H1 (cell line): ENCODE measurements around the gene ALDH1B1.

ENCODE experiments used
- CBX8 ChIP-seq: fragments of 300-800, 300-1000 bp; sonication (generic); IDR thresholded peaks from 2 replicates; pipeline ENCODE4 v1.7.1; 2016; ENCODE audit warnings: low read depth, low read length, borderline replicate concordance
- EP300 ChIP-seq, 2 experiments: IDR thresholded peaks; 1 replicate in 1 of 2; 2 replicates in 1 of 2; pipeline ENCODE4 v1.6.1; 2011 to 2012; ENCODE audit warnings: low read depth in 2 of 2, low read length in 2 of 2, mild to moderate bottlenecking in 2 of 2, borderline replicate concordance in 1 of 2, inconsistent platforms in 1 of 2, moderate library complexity in 1 of 2
- FOSL1 ChIP-seq: IDR thresholded peaks from 2 replicates; pipeline ENCODE4 v1.6.1; 2011; ENCODE audit warnings: mild to moderate bottlenecking, low read depth, low read length, moderate library complexity; ENCODE audit not compliant: insufficient read depth
- HDAC2 ChIP-seq, 2 experiments: fragments of 300-600 bp in 1 of 2; sonication (generic) in 1 of 2; IDR thresholded peaks; 2 replicates each; pipeline ENCODE4 v1.6.1; 2011 to 2012; ENCODE audit warnings: low read depth in 2 of 2, low read length in 2 of 2, mild to moderate bottlenecking in 2 of 2, moderate library complexity in 2 of 2, borderline replicate concordance in 1 of 2, inconsistent platforms in 1 of 2
- HDAC6 ChIP-seq: IDR thresholded peaks from one replicate; pipeline ENCODE4 v1.7.1; 2012; ENCODE audit warnings: low read depth, mild to moderate bottlenecking, inconsistent platforms, low read length, moderate library complexity
- MAX ChIP-seq: IDR thresholded peaks from 2 replicates; pipeline ENCODE4 v1.6.1; 2012; ENCODE audit warnings: inconsistent platforms
- POLR2A ChIP-seq, 2 experiments: IDR thresholded peaks; 1 replicate in 1 of 2; 2 replicates in 1 of 2; pipeline ENCODE4 v1.6.1; 2011; ENCODE audit warnings: low read depth in 2 of 2, low read length in 2 of 2, mild to moderate bottlenecking in 2 of 2; ENCODE audit errors: control extremely low read depth in 1 of 2
- RAD21 ChIP-seq, 2 experiments: IDR thresholded peaks in 1 of 2; conservative IDR thresholded peaks in 1 of 2; 2 replicates each; pipeline ENCODE4 v1.6.1; 2011; ENCODE audit warnings: low read depth in 2 of 2, low read length in 2 of 2, improper control_type of control experiment in 1 of 2, inconsistent platforms in 1 of 2, mild to moderate bottlenecking in 1 of 2, moderate library complexity in 1 of 2
- RNF2 ChIP-seq: fragments of 200-900, 300-1000 bp; sonication (generic); IDR thresholded peaks from 2 replicates; pipeline ENCODE4 v1.7.1; 2016; ENCODE audit warnings: borderline replicate concordance, low read depth, mild to moderate bottlenecking, antibody characterized with exemption, low read length; ENCODE audit not compliant: poor library complexity, severe bottlenecking; ENCODE audit errors: missing control alignments
- SIN3A ChIP-seq, 2 experiments: IDR thresholded peaks in 1 of 2; conservative IDR thresholded peaks in 1 of 2; 2 replicates each; pipeline ENCODE4 v1.6.1; 2011 to 2012; ENCODE audit warnings: low read length in 2 of 2, improper control_type of control experiment in 1 of 2, low read depth in 1 of 2, mild to moderate bottlenecking in 1 of 2
- TAF1 ChIP-seq: IDR thresholded peaks from 2 replicates; pipeline ENCODE4 v1.6.1; 2011; ENCODE audit warnings: mild to moderate bottlenecking, low read depth, low read length
- TF ChIP-seq, protein P1 (sequence below), 3 experiments: IDR thresholded peaks; 1 replicate in 2 of 3; 2 replicates in 1 of 3; pipeline versions ENCODE4 v1.5.1 to v1.6.1; 2011; ENCODE audit warnings: low read length in 3 of 3, mild to moderate bottlenecking in 3 of 3, inconsistent platforms in 2 of 3, low read depth in 1 of 3, moderate library complexity in 1 of 3; ENCODE audit not compliant: insufficient read depth in 1 of 3; ENCODE audit errors: control extremely low read depth in 1 of 3
- TF ChIP-seq, protein P2 (sequence below): IDR thresholded peaks from 2 replicates; pipeline ENCODE4 v1.6.1; 2011; ENCODE audit warnings: low read length, improper control_type of control experiment

DNA sequence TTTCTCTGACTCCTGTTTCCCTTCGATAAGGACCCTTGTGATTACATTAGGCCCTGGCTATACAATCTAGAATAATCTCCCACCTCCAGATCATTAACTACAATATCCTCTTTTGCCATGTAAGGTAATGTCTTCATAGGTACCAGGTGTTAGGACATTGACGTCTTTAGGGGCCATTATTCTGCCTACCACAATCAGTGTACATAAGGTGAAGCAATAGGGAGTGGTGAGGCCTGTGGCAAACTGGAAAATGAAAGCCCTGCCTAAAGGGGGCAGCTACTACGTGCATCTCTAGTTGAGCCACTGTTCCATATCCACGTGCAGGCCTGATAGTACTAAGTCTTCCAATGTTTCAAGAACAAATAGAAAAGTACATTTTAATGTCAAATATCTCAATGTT lies 4.8 kb upstream of the ALDH1B1 start:
- TF ChIP-seq, protein P1, sequence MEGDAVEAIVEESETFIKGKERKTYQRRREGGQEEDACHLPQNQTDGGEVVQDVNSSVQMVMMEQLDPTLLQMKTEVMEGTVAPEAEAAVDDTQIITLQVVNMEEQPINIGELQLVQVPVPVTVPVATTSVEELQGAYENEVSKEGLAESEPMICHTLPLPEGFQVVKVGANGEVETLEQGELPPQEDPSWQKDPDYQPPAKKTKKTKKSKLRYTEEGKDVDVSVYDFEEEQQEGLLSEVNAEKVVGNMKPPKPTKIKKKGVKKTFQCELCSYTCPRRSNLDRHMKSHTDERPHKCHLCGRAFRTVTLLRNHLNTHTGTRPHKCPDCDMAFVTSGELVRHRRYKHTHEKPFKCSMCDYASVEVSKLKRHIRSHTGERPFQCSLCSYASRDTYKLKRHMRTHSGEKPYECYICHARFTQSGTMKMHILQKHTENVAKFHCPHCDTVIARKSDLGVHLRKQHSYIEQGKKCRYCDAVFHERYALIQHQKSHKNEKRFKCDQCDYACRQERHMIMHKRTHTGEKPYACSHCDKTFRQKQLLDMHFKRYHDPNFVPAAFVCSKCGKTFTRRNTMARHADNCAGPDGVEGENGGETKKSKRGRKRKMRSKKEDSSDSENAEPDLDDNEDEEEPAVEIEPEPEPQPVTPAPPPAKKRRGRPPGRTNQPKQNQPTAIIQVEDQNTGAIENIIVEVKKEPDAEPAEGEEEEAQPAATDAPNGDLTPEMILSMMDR (IDR thresholded peaks at IDR 0.05; ENCODE audit: control extremely low read depth in 1 of 3, insufficient read depth in 1 of 3, low read depth in 1 of 3, low read length in 3 of 3): no peak
- no peak for TF ChIP-seq SIN3A (conservative IDR thresholded peaks at IDR 0.05 in 1 of 2, IDR thresholded peaks at IDR 0.05 in 1 of 2; ENCODE audit: low read depth in 1 of 2, low read length in 2 of 2)
- TF ChIP-seq POLR2A (IDR thresholded peaks at IDR 0.05; ENCODE audit: control extremely low read depth in 1 of 2, low read depth in 2 of 2, low read length in 2 of 2): no peak
- TF ChIP-seq, protein P2, sequence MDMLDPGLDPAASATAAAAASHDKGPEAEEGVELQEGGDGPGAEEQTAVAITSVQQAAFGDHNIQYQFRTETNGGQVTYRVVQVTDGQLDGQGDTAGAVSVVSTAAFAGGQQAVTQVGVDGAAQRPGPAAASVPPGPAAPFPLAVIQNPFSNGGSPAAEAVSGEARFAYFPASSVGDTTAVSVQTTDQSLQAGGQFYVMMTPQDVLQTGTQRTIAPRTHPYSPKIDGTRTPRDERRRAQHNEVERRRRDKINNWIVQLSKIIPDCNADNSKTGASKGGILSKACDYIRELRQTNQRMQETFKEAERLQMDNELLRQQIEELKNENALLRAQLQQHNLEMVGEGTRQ: no peak
- no peak for TF ChIP-seq RAD21 (IDR thresholded peaks at IDR 0.05 in 1 of 2, conservative IDR thresholded peaks at IDR 0.05 in 1 of 2; ENCODE audit: low read depth in 2 of 2, low read length in 2 of 2)
- no peak for TF ChIP-seq MAX
- TF ChIP-seq RNF2: no peak
- TF ChIP-seq HDAC6: no peak
- TF ChIP-seq FOSL1: no peak
- TF ChIP-seq CBX8: no peak
- TF ChIP-seq HDAC2 (IDR thresholded peaks at IDR 0.05; ENCODE audit: borderline replicate concordance in 1 of 2, low read depth in 2 of 2, low read length in 2 of 2): no peak
- TF ChIP-seq EP300 (IDR thresholded peaks at IDR 0.05; ENCODE audit: borderline replicate concordance in 1 of 2, low read depth in 2 of 2, low read length in 2 of 2): no peak
- no peak for TF ChIP-seq TAF1
